Kidney epithelial cell (primary cell): ENCODE measurements around the gene LRRC51. TPM values are rescaled to one million over a fixed set of nuclear protein-coding genes. Genes with fewer than 3 reads are reported as not detected.

Experiments used
- DNase-seq: peaks from one replicate; pipeline ENCODE4 v3.0.0-alpha.2; 2010; ENCODE audit warnings: low read depth
- H3K27me3 ChIP-seq: 2 replicates; pipeline ENCODE4 v1.6.0; 2011; ENCODE audit warnings: low read length; ENCODE audit not compliant: control insufficient read depth, insufficient read depth
- H3K36me3 ChIP-seq: 2 replicates; pipeline ENCODE4 v1.5.1; 2011; ENCODE audit warnings: low read length; ENCODE audit not compliant: control insufficient read depth, insufficient read depth
- H3K4me3 ChIP-seq: 2 replicates; pipeline ENCODE4 v1.5.1; 2011; ENCODE audit warnings: low read depth, mild to moderate bottlenecking, control low read depth, low read length
- CTCF ChIP-seq: IDR thresholded peaks from 2 replicates; pipeline ENCODE4 v1.5.1; 2011; ENCODE audit warnings: mild to moderate bottlenecking, moderate library complexity, low read length, control low read depth, inconsistent platforms; ENCODE audit not compliant: insufficient read depth, poor library complexity, severe bottlenecking
- total RNA-seq: library from RNA; depleted of rRNA; stranded (reverse); fragments of >200 nt; gene quantifications from 2 replicates; pipeline ENCODE4 v1.2.3, GENCODE V29; 2015

LRRC51 gene
- total RNA-seq, 1 donor from 2014 or later: 5.7 TPM

DNA sequence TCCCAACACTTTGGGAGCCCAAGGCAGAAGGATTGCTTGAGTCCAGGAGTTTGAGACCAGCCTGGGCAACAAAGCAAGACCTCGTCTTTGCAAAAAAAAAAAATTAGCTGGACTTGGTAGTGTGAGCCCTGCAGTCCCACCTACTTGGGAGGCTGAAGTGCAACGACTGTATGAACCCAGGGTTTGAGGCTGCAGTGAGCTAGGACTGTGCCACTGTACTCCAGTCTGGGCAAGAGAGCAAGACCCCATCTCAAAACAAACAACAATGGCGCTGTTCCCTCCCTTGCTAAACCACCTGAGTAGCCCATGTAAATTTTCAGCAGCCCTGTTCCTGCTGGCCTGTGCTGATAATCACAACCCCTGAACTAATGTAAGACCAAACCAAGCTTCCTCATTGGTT lies 19.4 kb downstream of the LRRC51 start:
- Histone ChIP-seq H3K27me3 (no peaks in the 10 kb centered on the region), H3K36me3 (peaks cover 1% of the 10 kb centered on the region), H3K4me3 (no peak overlapping the region)
- no peak for DNase-seq
- TF ChIP-seq CTCF: no peak

GRCh38 chr11:72100462-72100861 lies 19.8 kb downstream of the LRRC51 start:
- no peaks in the 10 kb centered on the region for H3K36me3 ChIP-seq
- no peak overlapping the region for H3K4me3 ChIP-seq
- no peaks in the 10 kb centered on the region for H3K27me3 ChIP-seq
- DNase-seq: no peak
- TF ChIP-seq CTCF: no peak

DNA sequence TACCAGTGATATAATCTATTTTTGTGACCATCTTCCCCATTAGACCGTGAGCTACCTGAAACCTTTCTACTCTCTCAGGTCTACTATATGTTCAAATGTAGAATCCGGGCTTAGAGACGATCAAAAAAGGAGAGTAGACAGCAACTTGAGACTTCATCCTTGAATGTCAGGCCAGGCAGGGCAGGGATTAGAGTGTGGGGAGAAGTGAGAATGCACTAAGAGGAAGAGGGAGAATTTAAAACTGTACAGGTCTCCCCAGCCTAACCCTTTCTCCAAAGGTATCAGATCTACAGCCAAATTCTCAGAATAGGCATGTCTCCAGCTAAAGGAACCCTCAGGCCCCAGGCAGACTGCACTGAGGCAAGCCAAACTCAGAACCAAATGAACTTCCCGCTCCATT lies 21.5 kb downstream of the LRRC51 start:
- Histone ChIP-seq H3K36me3 (no peaks in the 10 kb centered on the region), H3K27me3 (no peaks in the 10 kb centered on the region), H3K4me3 (peak overlapping the region; percentile 66)
- TF ChIP-seq CTCF: no peak
- no peak for DNase-seq

GRCh38 chr11:72102631-72102945 lies 21.9 kb downstream of the LRRC51 start:
- H3K27me3 ChIP-seq: no peaks in the 10 kb centered on the region
- DNase-seq: no peak
- H3K4me3 ChIP-seq: peak overlapping the region; percentile 66
- no peak for TF ChIP-seq CTCF
- no peaks in the 10 kb centered on the region for H3K36me3 ChIP-seq

DNA sequence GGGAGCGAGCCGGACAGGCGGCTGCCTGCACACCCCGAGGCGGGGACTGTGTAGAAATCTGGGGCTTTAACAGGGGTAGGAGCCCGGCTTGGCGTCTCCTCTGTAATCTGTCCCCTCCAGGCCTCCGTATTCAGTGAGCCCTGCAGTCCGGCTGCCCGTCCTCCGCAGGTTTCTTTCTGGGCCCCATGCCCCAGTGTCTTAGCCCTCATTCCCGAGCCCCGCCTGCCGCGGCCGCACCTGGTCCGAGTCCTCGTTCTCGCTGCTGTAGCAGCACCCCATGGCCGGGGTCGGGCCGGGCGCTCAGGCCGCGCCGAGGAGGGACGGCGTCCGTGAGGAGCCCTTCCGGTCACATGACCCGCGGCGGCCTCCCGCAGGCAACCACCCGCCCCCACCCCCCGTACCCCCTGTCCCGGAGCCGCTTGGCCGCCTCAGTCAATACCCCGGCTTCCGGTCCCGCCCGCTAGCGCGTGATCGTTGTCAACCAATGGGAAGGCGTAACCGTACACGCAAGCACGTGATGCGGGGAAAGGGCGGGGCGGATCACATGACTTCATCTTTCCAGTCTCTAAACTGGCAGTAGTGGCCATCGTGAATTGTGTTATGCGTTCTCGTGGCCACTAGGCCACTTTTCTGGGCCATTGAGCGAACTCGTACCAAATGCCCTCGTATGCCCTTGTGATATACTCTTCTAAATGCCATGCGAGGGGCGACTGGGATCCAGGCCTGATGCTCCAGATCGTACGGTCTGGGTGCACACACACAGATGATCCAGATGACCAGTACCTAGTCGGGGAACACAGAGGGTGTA lies 22.5 kb downstream of the LRRC51 start, which contains the start of gene LAMTOR1:
Gene LAMTOR1 (minus strand): TSS at position 352 of the 808 bp plus-strand sequence. CDS start 73 bp downstream, at position 279.
- peak; percentile 41 for TF ChIP-seq CTCF
- Histone ChIP-seq H3K36me3 (no peaks in the 10 kb centered on the region), H3K4me3 (peak within 1 kb of the TSS; percentile 66), H3K27me3 (no peaks in the 10 kb centered on the region)
- peak; percentile 94 for DNase-seq

- Histone ChIP-seq H3K4me3 (peak overlapping the region; percentile 25), H3K27me3 (no peaks in the 10 kb centered on the region), H3K36me3 (no peaks in the 10 kb centered on the region)
- no peak for DNase-seq
- TF ChIP-seq CTCF: no peak
These were observed 23.1 kb downstream of the LRRC51 start for GRCh38 chr11:72103754-72104167.
